Natural killer cell treated with Interleukin-12 subunit alpha and Interleukin-12 subunit beta and Interleukin-15 and Interleukin-18, amount 100 ng/mL, for 72 hours (primary cell): Measurements from ENCODE around the gene TMEM14B. TPM values are rescaled to one million over a fixed set of nuclear protein-coding genes. Genes with fewer than 3 reads are reported as not detected.
"Not testable (repeated sequence)": the region's sequence is repeated elsewhere in the genome, so short reads cannot be mapped to it uniquely, and the experiment has no call there.

ENCODE experiments used
- ATAC-seq, 2 donors: fragments of 150-1000 bp; cut with Tn5 transposase in 1 of 2; sonication (Bioruptor Pico), chemical (Tn5 transposase) in 1 of 2; 2 replicates each; pipeline ENCODE4 v1.10.0; 2021
- DNase-seq: peaks from one replicate; pipeline ENCODE4 v3.0.0; 2022; ENCODE audit warnings: low spot score
- H3K27ac Mint-ChIP-seq, 2 donors: 1 replicate in 1 of 2; 2 replicates in 1 of 2; pipeline ENCODE4 v1.8.0; 2022; ENCODE audit warnings: mixed read lengths in 2 of 2, mild to moderate bottlenecking in 1 of 2, moderate library complexity in 1 of 2
- H3K27me3 Mint-ChIP-seq, 2 donors: 1 replicate in 1 of 2; 2 replicates in 1 of 2; pipeline ENCODE4 v1.8.0; 2022; ENCODE audit warnings: mixed read lengths in 2 of 2
- H3K36me3 Mint-ChIP-seq: one replicate; pipeline ENCODE4 v1.8.0; 2022; ENCODE audit warnings: mixed read lengths
- H3K4me1 Mint-ChIP-seq, 2 donors: 1 replicate in 1 of 2; 2 replicates in 1 of 2; pipeline ENCODE4 v1.8.0; 2022; ENCODE audit warnings: low read depth in 2 of 2, mixed read lengths in 2 of 2, mild to moderate bottlenecking in 1 of 2
- H3K4me3 Mint-ChIP-seq: one replicate; pipeline ENCODE4 v1.8.0; 2022; ENCODE audit warnings: mixed read lengths
- H3K9me3 Mint-ChIP-seq: 2 replicates; pipeline ENCODE4 v1.8.0; 2022; ENCODE audit warnings: mixed read lengths
- total RNA-seq, 2 donors: library from RNA; stranded (reverse); gene quantifications; one replicate each; pipeline ENCODE4 v1.2.3, GENCODE V29; 2022

TMEM14B gene
- total RNA-seq = 10 to 100 TPM; 43.9 to 63.4 TPM

DNA sequence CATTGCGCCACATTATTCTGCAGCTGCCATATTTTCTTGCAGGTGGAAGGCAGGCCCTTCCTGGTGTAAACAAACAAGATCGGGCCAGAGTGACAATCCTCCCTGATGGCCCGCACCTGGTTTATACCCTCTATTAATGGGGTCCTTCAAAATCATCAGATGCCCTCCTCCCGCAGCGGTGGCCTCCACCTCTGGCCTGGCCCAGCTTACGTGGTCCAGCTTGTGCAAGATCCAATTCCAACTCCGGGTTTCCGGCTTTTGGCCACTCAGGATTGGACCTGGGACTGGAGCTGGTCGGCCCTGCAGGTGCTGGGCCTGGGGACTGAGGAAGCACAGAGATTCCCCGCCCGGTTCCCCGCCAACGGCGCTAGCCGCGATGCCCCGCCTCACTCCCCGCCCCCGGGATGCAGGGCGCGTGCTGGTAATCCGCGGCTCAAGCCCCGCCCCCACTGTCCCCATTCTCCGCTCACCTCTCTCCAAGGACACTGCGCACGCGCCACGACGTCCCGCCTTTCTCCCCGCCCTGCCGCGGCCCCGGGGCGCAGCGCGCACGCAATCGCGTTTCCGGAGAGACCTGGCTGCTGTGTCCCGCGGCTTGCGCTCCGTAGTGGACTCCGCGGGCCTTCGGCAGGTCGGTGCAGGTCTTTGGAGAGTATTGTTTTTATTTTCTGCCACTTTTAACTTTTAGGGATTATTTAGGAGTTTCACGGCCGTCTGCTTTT is at the start of gene TMEM14B:
Gene TMEM14B, plus strand, starts transcription at position 555 of the 722 bp plus-strand sequence. CDS start 1,441 bp downstream, outside the sequence.
- ATAC-seq = peak; percentile 98 to 99
- Mint-ChIP-seq H3K36me3 (no peaks in the 10 kb centered on the region), H3K9me3 (no peaks in the 10 kb centered on the region), H3K4me3 (peak within 1 kb of the TSS; percentile 91), H3K4me1 (peaks cover 36 to 51% of the 10 kb centered on the region in 2 donors), H3K27me3 (peaks cover 6 to 12% of the 10 kb centered on the region in 2 donors), H3K27ac (peak within 1 kb of the TSS; percentile 81 to 91)
- DNase-seq = peak; percentile 99

DNA sequence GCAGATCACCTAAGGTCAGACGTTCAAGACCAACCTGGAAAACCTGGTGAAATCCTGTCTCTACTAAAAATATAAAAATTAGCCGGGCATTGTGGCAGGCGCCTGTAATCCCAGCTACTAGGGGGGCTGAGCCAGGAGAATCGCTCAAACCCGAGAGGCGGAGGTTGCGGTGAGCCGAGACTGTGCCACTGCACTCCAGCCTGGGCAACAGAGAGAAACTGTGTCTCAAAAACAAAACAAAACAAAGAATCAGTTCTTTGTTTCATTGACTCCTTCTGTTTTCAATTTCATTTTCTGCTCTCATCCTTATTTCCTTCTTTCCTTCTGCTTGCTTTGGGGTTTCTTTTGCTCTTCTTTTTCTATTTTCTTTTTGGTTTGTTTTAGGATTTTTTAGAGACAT is 33.6 kb upstream of the TMEM14B start:
- no peaks in the 10 kb centered on the region for H3K9me3 Mint-ChIP-seq
- H3K27me3 Mint-ChIP-seq = peaks cover 0 to 6% of the 10 kb centered on the region in 2 donors
- H3K36me3 Mint-ChIP-seq = peaks cover 4% of the 10 kb centered on the region
- H3K27ac Mint-ChIP-seq = peak overlapping the region in 1 of 2 donors; percentile 34
- no peak for DNase-seq
- no peak for ATAC-seq
- no peak overlapping the region for H3K4me3 Mint-ChIP-seq
- no peaks in the 10 kb centered on the region for H3K4me1 Mint-ChIP-seq

DNA sequence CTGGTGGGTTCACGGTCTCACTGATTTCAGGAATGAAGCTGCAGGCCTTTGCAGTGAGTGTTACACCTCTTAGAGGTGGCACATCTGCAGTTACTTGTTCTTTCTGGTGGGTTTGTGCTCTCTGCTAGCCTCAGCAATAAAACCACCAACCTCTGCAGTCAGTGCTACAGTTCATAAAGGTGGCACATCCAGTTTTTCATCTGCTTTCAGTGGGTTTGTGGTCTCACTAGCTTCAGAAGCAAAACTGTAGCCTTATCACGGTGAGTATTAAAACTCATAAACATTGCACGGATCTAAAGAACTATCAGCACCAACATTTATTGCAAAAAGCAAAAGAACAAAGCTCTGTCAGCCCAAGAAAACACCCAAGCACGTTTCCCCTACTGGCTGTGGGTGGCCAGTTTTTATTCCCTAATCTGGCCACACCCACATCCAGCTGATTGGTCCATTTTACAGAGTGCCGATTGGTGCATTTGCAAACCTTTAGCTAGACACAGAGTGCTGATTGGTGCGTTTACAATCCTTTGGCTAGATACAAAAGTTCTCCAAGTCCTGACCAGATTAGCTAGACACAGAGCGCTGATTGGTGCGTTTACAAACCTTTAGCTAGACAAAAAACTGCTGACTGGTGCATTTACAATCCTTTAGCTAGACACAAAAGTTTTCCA is 28.2 kb upstream of the TMEM14B start:
- H3K4me3 Mint-ChIP-seq = peak overlapping the region; percentile 58
- DNase-seq (no peak), ATAC-seq (no peak)
- H3K9me3 Mint-ChIP-seq = peaks cover 4% of the 10 kb centered on the region
- peaks cover 0 to 17% of the 10 kb centered on the region in 2 donors for H3K27me3 Mint-ChIP-seq
- peak overlapping the region in 1 of 2 donors; percentile 76 for H3K27ac Mint-ChIP-seq
- peaks cover 18 to 39% of the 10 kb centered on the region in 2 donors for H3K4me1 Mint-ChIP-seq
- no peaks in the 10 kb centered on the region for H3K36me3 Mint-ChIP-seq

DNA sequence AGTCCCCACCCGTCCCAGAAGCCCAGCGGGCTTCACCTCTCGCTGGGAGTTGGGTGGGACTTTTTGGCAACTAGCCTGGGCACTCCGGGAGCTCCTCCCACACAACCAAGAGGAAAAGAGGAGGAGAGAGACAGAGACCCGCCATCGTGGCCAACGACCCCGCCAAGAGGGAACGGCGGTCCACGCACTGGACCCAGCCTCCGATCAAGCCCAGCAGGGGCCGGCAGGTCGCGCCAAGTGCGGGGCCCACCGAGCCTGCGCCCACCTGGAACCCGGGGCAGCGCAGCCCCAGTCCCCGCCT is 27.7 kb upstream of the TMEM14B start:
- peaks cover 0 to 17% of the 10 kb centered on the region in 2 donors for H3K27me3 Mint-ChIP-seq
- H3K27ac Mint-ChIP-seq = peak overlapping the region in 1 of 2 donors; percentile 76
- peaks cover 4% of the 10 kb centered on the region for H3K9me3 Mint-ChIP-seq
- H3K36me3 Mint-ChIP-seq = no peaks in the 10 kb centered on the region
- no peak for DNase-seq
- H3K4me1 Mint-ChIP-seq = peaks cover 18 to 39% of the 10 kb centered on the region in 2 donors
- ATAC-seq = no peak
- peak overlapping the region; percentile 58 for H3K4me3 Mint-ChIP-seq

DNA sequence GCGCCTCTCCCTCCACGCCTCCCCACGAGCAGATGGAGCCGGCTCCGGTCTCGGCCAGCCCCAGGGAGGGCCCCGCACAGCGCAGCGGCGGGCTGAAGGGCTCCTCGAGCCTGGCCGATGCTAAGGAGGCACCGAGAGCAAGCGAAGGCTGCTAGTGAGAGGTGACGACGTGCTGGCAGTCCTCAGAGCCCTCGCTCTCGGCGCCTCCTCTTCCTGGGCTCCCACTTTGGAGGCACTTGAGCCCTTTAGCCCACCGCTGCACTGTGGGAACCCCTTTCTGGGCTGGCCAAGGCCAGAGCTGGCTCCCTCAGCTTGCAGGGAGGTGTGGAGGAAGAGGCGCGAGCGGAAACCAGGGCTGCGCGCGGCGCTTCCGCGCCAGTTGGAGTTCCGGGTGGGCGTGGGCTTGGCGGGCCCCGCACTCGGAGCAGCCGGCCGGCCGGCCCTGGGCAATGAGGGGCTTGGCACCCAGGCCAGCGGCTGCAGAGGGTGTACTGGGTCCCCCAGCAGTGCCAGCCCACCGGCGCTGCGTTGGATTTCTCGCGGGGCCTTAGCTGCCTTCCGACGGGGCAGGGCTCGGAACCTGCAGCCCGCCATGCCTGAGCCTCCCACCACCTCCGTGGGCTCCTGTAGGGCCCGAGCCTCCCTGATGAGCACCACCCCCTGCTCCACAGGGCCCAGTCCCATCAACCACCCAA is 27.2 kb upstream of the TMEM14B start:
- H3K9me3 Mint-ChIP-seq = peaks cover 4% of the 10 kb centered on the region
- peak overlapping the region in 1 of 2 donors; percentile 76 for H3K27ac Mint-ChIP-seq
- peaks cover 0 to 19% of the 10 kb centered on the region in 2 donors for H3K27me3 Mint-ChIP-seq
- no peaks in the 10 kb centered on the region for H3K36me3 Mint-ChIP-seq
- peaks cover 20 to 43% of the 10 kb centered on the region in 2 donors for H3K4me1 Mint-ChIP-seq
- peak overlapping the region; percentile 93 for H3K4me3 Mint-ChIP-seq
- ATAC-seq = peak; percentile 64
- peak; percentile 71 for DNase-seq

DNA sequence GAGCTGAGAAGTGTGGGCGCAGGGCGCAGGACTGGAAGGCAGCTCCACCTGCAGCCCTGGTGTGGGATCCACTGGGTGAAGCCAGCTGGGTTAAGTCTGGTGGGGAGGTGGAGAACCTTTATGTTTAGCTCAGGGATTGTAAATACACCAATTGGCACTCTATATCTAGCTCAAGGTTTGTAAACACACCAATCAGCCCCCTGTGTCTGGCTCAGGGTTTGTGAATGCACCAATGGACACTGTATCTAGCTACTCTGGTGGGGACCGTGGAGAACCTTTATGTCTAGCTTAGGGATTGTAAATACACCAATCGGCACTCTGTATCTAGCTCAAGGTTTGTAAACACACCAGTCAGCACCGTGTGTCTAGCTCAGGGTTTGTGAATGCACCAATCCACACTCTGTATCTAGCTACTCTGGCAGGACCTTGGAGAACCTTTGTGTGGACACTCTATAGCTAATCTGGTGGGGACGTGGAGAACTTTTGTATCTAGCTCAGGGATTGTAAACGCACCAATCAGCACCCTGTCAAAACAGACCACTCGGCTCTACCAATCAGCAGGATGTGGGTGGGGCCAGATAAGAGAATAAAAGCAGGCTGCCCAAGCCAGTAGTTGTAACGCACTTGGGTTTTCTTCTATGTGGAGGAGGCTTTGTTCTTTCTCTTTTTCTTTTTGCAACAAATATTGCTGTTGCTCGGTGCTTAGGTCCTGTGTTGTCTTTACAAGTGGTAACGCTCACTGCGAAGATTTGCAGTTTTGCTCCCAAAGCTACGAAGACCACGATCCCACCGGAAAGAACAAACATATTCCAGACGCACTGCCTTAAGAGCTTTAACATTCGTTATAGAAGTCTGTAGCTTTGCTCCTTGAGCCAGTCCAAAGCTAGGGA is 26.4 kb upstream of the TMEM14B start:
- peak overlapping the region; percentile 93 for H3K4me3 Mint-ChIP-seq
- DNase-seq, ATAC-seq, H3K9me3 Mint-ChIP-seq, H3K36me3 Mint-ChIP-seq: not testable (repeated sequence)
- H3K27me3 Mint-ChIP-seq = peaks cover 0 to 24% of the 10 kb centered on the region in 2 donors
- H3K4me1 Mint-ChIP-seq = peaks cover 24 to 51% of the 10 kb centered on the region in 2 donors
- H3K27ac Mint-ChIP-seq = peak overlapping the region; percentile 76 to 83

DNA sequence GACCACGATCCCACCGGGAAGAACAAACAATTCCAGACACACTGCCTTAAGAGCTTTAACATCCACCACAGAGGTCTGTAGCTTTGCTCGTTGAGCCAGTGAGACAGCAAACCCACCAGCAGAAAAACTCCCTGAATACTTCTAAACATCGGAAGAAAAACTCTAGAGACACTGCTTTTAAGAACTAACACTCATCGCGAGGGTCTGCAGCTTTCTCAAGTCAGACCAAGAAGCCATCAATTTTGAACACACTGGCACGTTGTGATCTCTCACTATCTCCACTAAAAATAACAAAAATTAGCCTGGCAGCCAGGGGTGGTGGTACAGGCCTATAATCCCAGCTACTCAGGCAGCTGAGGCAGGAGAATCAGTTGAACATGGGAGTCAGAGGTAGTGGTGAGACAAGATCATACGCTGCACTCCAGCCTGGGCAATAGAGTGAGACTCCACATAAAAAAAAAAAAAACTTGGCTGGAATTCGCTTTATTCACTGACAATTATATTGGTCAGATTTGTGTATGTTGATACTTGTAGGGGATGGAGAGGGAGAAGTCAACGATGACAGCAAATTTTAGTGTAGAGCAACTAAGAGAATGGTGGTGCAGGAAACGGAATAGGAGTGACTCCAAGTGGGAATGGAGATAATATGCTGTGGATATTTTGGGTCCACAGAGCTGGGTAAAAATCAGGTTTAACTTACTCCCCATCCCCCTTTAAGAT is 25.6 kb upstream of the TMEM14B start:
- Mint-ChIP-seq H3K4me1 (peaks cover 30 to 58% of the 10 kb centered on the region in 2 donors), H3K27ac (peak overlapping the region; percentile 76 to 83)

DNA sequence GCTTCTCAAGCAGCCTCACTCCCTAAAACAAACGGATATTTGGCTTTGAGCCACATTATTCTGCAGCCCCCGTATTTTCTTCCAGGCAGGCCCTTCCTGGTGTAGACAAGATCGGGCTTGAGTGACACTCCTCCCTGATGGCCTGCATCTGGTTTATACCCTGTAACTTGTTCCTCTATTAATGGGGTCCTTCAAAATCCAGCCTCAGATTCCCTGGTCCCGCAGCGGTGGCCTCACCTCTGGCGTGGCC is 25.1 kb upstream of the TMEM14B start:
- Mint-ChIP-seq H3K27ac (peak overlapping the region; percentile 76 to 83), H3K9me3 (peaks cover 4% of the 10 kb centered on the region), H3K4me1 (peaks cover 33 to 62% of the 10 kb centered on the region in 2 donors), H3K4me3 (peak overlapping the region; percentile 93), H3K27me3 (peaks cover 0 to 21% of the 10 kb centered on the region in 2 donors), H3K36me3 (peaks cover 4% of the 10 kb centered on the region)
- ATAC-seq (no peak), DNase-seq (no peak)

More for the DNA sequence above, 25.6 kb upstream of the TMEM14B start:
- peak overlapping the region; percentile 93 for H3K4me3 Mint-ChIP-seq
- peaks cover 4% of the 10 kb centered on the region for H3K9me3 Mint-ChIP-seq
- no peak for DNase-seq
- H3K27me3 Mint-ChIP-seq = peaks cover 0 to 21% of the 10 kb centered on the region in 2 donors
- no peak for ATAC-seq
- H3K36me3 Mint-ChIP-seq = peaks cover 4% of the 10 kb centered on the region

DNA sequence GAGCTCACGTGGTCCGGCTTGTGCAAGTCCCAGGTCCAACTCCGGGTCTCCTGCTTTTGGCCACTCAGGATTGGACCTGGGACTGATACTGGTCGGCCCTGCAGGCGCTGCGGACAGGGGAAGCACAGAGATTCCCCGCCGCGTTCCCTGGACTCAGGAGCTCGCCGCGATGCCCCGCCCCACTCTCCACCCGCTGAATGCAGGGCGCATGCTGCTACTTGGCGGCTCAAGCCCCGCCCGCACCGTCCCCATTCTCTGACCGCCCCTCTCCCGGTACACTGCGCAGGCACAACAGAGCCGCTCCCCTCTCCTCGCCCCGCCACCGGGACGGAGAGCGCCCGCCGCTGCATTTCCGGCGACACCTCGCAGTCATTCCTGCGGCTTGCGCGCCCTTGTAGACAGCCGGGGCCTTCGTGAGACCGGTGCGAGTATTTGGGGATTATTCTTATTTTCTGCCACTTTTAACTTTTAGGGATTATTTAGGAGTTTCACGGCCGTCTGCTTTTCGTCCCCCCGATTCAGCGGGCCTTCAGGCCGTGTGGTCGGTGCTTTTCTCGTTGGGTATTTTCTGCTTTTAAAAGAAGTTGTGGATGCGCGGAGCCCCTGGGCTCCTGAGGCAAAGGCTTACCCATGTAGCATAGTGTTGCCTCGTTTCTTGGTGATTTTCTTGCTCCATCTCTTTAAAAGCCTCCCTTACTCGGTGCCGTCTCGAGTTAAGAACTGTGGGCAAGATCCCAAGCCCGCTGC is 24.6 kb upstream of the TMEM14B start, which contains the start of gene TMEM14C:
Gene TMEM14C, plus strand, starts transcription at position 251 of the 747 bp plus-strand sequence. CDS start 1,544 bp downstream, outside the sequence.
- Mint-ChIP-seq H3K27ac (peak within 1 kb of the TSS; percentile 76 to 83), H3K36me3 (peaks cover 4% of the 10 kb centered on the region), H3K4me1 (peaks cover 36 to 66% of the 10 kb centered on the region in 2 donors), H3K9me3 (peaks cover 4% of the 10 kb centered on the region), H3K4me3 (peak within 1 kb of the TSS; percentile 93), H3K27me3 (peaks cover 4 to 23% of the 10 kb centered on the region in 2 donors)
- peak; percentile 89 for DNase-seq
- peak; percentile 94 to 95 for ATAC-seq

DNA sequence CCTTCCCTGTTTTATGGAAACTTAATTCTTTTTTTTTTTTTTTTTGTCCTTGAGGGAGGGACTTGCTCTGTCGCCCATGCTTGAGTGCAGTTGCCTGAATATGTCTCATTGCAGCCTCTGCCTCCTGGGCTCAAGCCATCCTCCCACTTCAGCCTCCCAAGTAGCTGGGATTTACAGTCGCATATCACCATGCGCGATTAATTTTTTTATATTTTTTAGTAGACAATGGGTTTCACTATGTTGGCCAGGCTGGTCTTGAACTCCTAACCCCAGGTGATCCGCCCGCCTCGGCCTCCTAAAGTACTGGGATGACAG is 24.1 kb upstream of the TMEM14B start:
- Mint-ChIP-seq H3K27me3 (peaks cover 8 to 27% of the 10 kb centered on the region in 2 donors), H3K27ac (peak overlapping the region; percentile 76 to 83), H3K9me3 (peaks cover 4% of the 10 kb centered on the region), H3K36me3 (peaks cover 4% of the 10 kb centered on the region), H3K4me3 (peak overlapping the region; percentile 93), H3K4me1 (peaks cover 40 to 69% of the 10 kb centered on the region in 2 donors)
- ATAC-seq (no peak), DNase-seq (no peak)

DNA sequence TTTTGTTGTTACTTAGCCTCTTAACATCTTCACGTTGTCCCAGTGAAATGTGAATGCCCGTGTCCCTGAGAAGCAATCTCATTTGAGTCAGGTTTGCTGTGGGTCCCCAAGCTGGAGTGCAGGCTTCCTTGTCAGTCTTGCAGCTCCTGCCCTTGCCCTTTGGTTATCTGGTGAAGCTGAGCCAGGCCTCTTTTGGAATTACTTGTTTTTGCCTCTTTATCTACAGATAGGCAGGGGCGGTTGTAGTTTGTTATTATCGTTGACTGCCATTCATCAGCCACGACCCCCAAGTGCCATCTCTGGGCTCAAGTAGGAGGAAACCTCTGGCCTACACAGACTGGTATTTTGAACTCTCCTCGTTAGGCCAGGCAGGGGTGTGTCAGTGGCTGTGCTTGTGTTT is 22.6 kb upstream of the TMEM14B start:
- no peaks in the 10 kb centered on the region for H3K9me3 Mint-ChIP-seq
- peaks cover 4% of the 10 kb centered on the region for H3K36me3 Mint-ChIP-seq
- peaks cover 35 to 63% of the 10 kb centered on the region in 2 donors for H3K4me1 Mint-ChIP-seq
- DNase-seq (no peak), ATAC-seq (no peak)
- no peak overlapping the region for H3K4me3 Mint-ChIP-seq
- peak overlapping the region in 1 of 2 donors; percentile 60 for H3K27ac Mint-ChIP-seq
- peaks cover 11 to 28% of the 10 kb centered on the region in 2 donors for H3K27me3 Mint-ChIP-seq

DNA sequence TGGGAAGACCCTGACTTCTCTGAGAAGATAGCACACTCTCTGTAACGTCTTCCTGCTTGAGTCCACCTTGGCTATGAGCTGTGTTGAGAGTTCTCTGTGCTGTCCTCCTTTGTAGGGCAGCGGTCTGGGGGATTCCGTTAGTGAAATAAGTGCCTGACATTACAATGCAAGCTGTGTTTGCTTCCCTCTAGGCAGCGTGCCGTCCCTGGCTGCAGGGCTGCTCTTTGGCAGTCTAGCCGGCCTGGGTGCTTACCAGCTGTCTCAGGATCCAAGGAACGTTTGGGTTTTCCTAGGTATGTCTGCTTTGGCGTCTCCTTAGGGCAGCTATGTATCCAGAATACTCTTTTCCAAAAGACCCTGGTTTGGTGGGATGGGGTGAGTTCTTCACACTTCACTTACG is 21.9 kb upstream of the TMEM14B start:
- no peak for DNase-seq
- H3K9me3 Mint-ChIP-seq = no peaks in the 10 kb centered on the region
- H3K27me3 Mint-ChIP-seq = peaks cover 17 to 33% of the 10 kb centered on the region in 2 donors
- H3K4me1 Mint-ChIP-seq = peaks cover 35 to 63% of the 10 kb centered on the region in 2 donors
- H3K27ac Mint-ChIP-seq = peak overlapping the region in 1 of 2 donors; percentile 60
- ATAC-seq = no peak
- peaks cover 11% of the 10 kb centered on the region for H3K36me3 Mint-ChIP-seq
- no peak overlapping the region for H3K4me3 Mint-ChIP-seq
